OCI-LY7 (cell line): ENCODE data around the gene MLN. TPM values are rescaled to one million over a fixed set of nuclear protein-coding genes. Genes with fewer than 3 reads are reported as not detected.

Source experiments
- BruUV-seq: library from RNA; stranded (reverse); fragments of 400-500 nt; replicated peaks from 2 replicates; lab custom pipeline; 2021; lab: Mats Ljungman, UMichigan
- CTCF ChIA-PET: fragments of 300-600 bp; sonication (Branson Sonifier 250); formaldehyde crosslinking; loops from one replicate; lab custom pipeline; 2022; ENCODE audit warnings: antibody characterized with exemption; ENCODE audit not compliant: unreplicated experiment; lab: Charles Lee
- POLR2A ChIA-PET: fragments of 300-600 bp; sonication (Branson Sonifier 250); formaldehyde crosslinking; loops from one replicate; lab custom pipeline; 2022; ENCODE audit warnings: antibody characterized with exemption; lab: Charles Lee
- DNase-seq: peaks from one replicate; pipeline ENCODE4 v3.0.0-alpha.2; 2015; ENCODE audit warnings: low spot score
- H2AFZ ChIP-seq: fragments of 200-600 bp; sonication (generic), shearing (Covaris generic); 2 replicates; pipeline ENCODE4 v1.6.1; 2014; ENCODE audit warnings: mild to moderate bottlenecking, antibody characterized with exemption, low read length, moderate library complexity
- H3K27ac ChIP-seq: fragments of 200-600 bp; sonication (generic); 2 replicates; pipeline ENCODE4 v1.5.1; 2014; ENCODE audit warnings: mixed run types, low read depth, mild to moderate bottlenecking, moderate library complexity, low read length, inconsistent platforms; ENCODE audit not compliant: poor library complexity, severe bottlenecking
- H3K36me3 ChIP-seq: fragments of 200-600 bp; sonication (generic); 2 replicates; pipeline ENCODE4 v1.6.1; 2014; ENCODE audit warnings: mild to moderate bottlenecking, antibody characterized with exemption, low read length, moderate library complexity, mixed read lengths; ENCODE audit not compliant: insufficient read depth
- H3K4me1 ChIP-seq: fragments of 200-600 bp; sonication (generic); 2 replicates; pipeline ENCODE4 v1.5.1; 2014; ENCODE audit warnings: mild to moderate bottlenecking, low read length; ENCODE audit not compliant: insufficient read depth, poor library complexity, severe bottlenecking
- H3K4me2 ChIP-seq: fragments of 200-600 bp; sonication (generic); 2 replicates; pipeline ENCODE4 v1.6.1; 2014; ENCODE audit warnings: mild to moderate bottlenecking, low read length
- H3K4me3 ChIP-seq: fragments of 200-600 bp; sonication (generic); 2 replicates; pipeline ENCODE4 v1.5.1; 2014; ENCODE audit warnings: mild to moderate bottlenecking, low read depth, low read length; ENCODE audit not compliant: poor library complexity, severe bottlenecking
- H3K79me2 ChIP-seq: fragments of 200-600 bp; sonication (generic); 2 replicates; pipeline ENCODE4 v1.6.1; 2016; ENCODE audit warnings: low read depth, mild to moderate bottlenecking, low read length, moderate library complexity, mixed read lengths; ENCODE audit not compliant: insufficient read depth
- H3K9me2 ChIP-seq: fragments of 200-600 bp; sonication (generic); 2 replicates; pipeline ENCODE4 v1.6.1; 2016; ENCODE audit warnings: mild to moderate bottlenecking, low read length, mixed read lengths; ENCODE audit not compliant: insufficient read depth
- H3K9me3 ChIP-seq: fragments of 200-600 bp; sonication (generic); 2 replicates; pipeline ENCODE4 v1.6.1; 2014; ENCODE audit warnings: mild to moderate bottlenecking, mixed run types, low read length, mixed read lengths
- H4K20me1 ChIP-seq: fragments of 200-600 bp; sonication (generic); 2 replicates; pipeline ENCODE4 v1.6.1; 2014; ENCODE audit warnings: mild to moderate bottlenecking, antibody characterized with exemption, low read length, moderate library complexity, mixed read lengths; ENCODE audit not compliant: insufficient read depth
- CTCF ChIP-seq: fragments of 200-600 bp; sonication (generic); conservative IDR thresholded peaks from 2 replicates; pipeline ENCODE4 v1.5.1; 2014; ENCODE audit warnings: mild to moderate bottlenecking, antibody characterized with exemption, low read length, moderate library complexity, mixed read lengths
- EZH2phosphoT487 ChIP-seq: fragments of 200-600 bp; sonication (generic); IDR thresholded peaks from 2 replicates; pipeline ENCODE4 v1.6.1; 2018; ENCODE audit warnings: low read depth, borderline replicate concordance, mild to moderate bottlenecking, mixed run types, antibody characterized with exemption, low read length, moderate library complexity, mixed read lengths
- intact Hi-C: fragments of 100-400 bp; cut with micrococcal nuclease; formaldehyde crosslinking; loops from one replicate; pipeline ENCODE4 v1.10.0; 2022; ENCODE audit not compliant: unreplicated experiment
- total RNA-seq, 2 experiments: library from RNA; depleted of rRNA in 1 of 2; stranded (reverse); fragments of >200 nt in 1 of 2; shearing (Covaris generic) in 1 of 2; gene quantifications; 2 replicates each; pipeline ENCODE4 v1.2.3, GENCODE V29; 2014 to 2022

MLN gene
- total RNA-seq, 2 experiments from 2014 or later: not detected

- POLR2A ChIA-PET: no interaction called here
- Histone ChIP-seq H3K27ac (no peak overlapping the region), H3K9me3 (no peaks in the 10 kb centered on the region), H3K4me3 (no peak overlapping the region), H3K4me2 (no peak overlapping the region), H3K4me1 (no peaks in the 10 kb centered on the region), H3K36me3 (no peaks in the 10 kb centered on the region), H4K20me1 (no peaks in the 10 kb centered on the region), H3K79me2 (no peaks in the 10 kb centered on the region), H3K9me2 (no peaks in the 10 kb centered on the region), H2AFZ (no peak overlapping the region)
- intact Hi-C loops: no loop called here
- DNase-seq: no peak
- BruUV-seq: no TSS peak
- CTCF ChIA-PET: no interaction called here
- TF ChIP-seq CTCF: no peak
- no peak for TF ChIP-seq EZH2phosphoT487
These were observed 26.9 kb upstream of the MLN start for GRCh38 chr6:33830635-33831240.

GRCh38 chr6:33828764-33829731 is 25.2 kb upstream of the MLN start:
- no TSS peak for BruUV-seq
- Histone ChIP-seq H3K4me3 (no peak overlapping the region), H2AFZ (no peak overlapping the region), H4K20me1 (no peaks in the 10 kb centered on the region), H3K27ac (no peak overlapping the region), H3K36me3 (no peaks in the 10 kb centered on the region), H3K9me3 (no peaks in the 10 kb centered on the region), H3K4me1 (no peaks in the 10 kb centered on the region), H3K9me2 (no peaks in the 10 kb centered on the region), H3K4me2 (no peak overlapping the region), H3K79me2 (no peaks in the 10 kb centered on the region)
- ChIA-PET POLR2A (no interaction called here), CTCF (no interaction called here)
- intact Hi-C loops: no loop called here
- TF ChIP-seq CTCF: no peak
- TF ChIP-seq EZH2phosphoT487: no peak
- DNase-seq: no peak

GRCh38 chr6:33828452-33828763 is 24.6 kb upstream of the MLN start:
- Histone ChIP-seq H4K20me1 (no peaks in the 10 kb centered on the region), H3K36me3 (no peaks in the 10 kb centered on the region), H3K4me3 (no peak overlapping the region), H3K9me3 (no peaks in the 10 kb centered on the region), H3K4me1 (no peaks in the 10 kb centered on the region), H2AFZ (no peak overlapping the region), H3K4me2 (no peak overlapping the region), H3K9me2 (no peaks in the 10 kb centered on the region), H3K27ac (no peak overlapping the region), H3K79me2 (no peaks in the 10 kb centered on the region)
- no peak for TF ChIP-seq CTCF
- TF ChIP-seq EZH2phosphoT487: no peak
- POLR2A ChIA-PET: no interaction called here
- intact Hi-C loops: no loop called here
- no TSS peak for BruUV-seq
- no peak for DNase-seq
- CTCF ChIA-PET: no interaction called here
